ENCODE data around the gene FBXO27.
"Not testable (repeated sequence)": the region's sequence is repeated elsewhere in the genome, so short reads cannot be mapped to it uniquely, and the experiment has no call there.

The FBXO27 gene

GRCh38 chr19:39032063-39032918 is at the start of gene FBXO27:
FBXO27 (minus strand) TSS chr19:39032549; CDS start chr19:39032227, 322 bp downstream.
- DNase-seq (ENCODE audit: insufficient read length, low spot score) (no peak), FAIRE-seq (no peak)

- FAIRE-seq (no peak), DNase-seq (ENCODE audit: insufficient read length, low spot score) (no peak)
These were observed 48.1 kb upstream of the FBXO27 start for GRCh38 chr19:39080431-39080830.

GRCh38 chr19:39078436-39079200 is 46.3 kb upstream of the FBXO27 start:
- FAIRE-seq (no peak), DNase-seq (ENCODE audit: insufficient read length, low spot score) (no peak)

GRCh38 chr19:39077323-39077722 is 45.0 kb upstream of the FBXO27 start:
- FAIRE-seq: no peak
- DNase-seq (ENCODE audit: insufficient read length, low spot score): no peak

- DNase-seq (ENCODE audit: insufficient read length, low spot score): no peak
- FAIRE-seq: no peak
These were observed 42.6 kb upstream of the FBXO27 start for GRCh38 chr19:39074942-39075341.

- DNase-seq (ENCODE audit: insufficient read length, low spot score) (no peak), FAIRE-seq (no peak)
These were observed 41.9 kb upstream of the FBXO27 start for GRCh38 chr19:39074205-39074692.

GRCh38 chr19:39070888-39071287 is 38.5 kb upstream of the FBXO27 start:
- no peak for FAIRE-seq
- no peak for DNase-seq (ENCODE audit: insufficient read length, low spot score)

- FAIRE-seq; DNase-seq (ENCODE audit: insufficient read length, low spot score): not testable (repeated sequence)
These were observed 35.9 kb upstream of the FBXO27 start for GRCh38 chr19:39068259-39068658.

GRCh38 chr19:39067104-39067503 is 34.8 kb upstream of the FBXO27 start:
- no peak for DNase-seq (ENCODE audit: insufficient read length, low spot score)
- FAIRE-seq: no peak

- no peak for DNase-seq (ENCODE audit: insufficient read length, low spot score)
- FAIRE-seq: no peak
These were observed 33.6 kb upstream of the FBXO27 start for GRCh38 chr19:39065928-39066327.

GRCh38 chr19:39064405-39064804 is 32.1 kb upstream of the FBXO27 start:
- DNase-seq (ENCODE audit: insufficient read length, low spot score) (no peak), FAIRE-seq (no peak)

GRCh38 chr19:39060171-39060570 is 27.8 kb upstream of the FBXO27 start:
- FAIRE-seq: no peak
- DNase-seq (ENCODE audit: insufficient read length, low spot score): no peak

GRCh38 chr19:39059302-39059701 is 27.0 kb upstream of the FBXO27 start:
- DNase-seq (ENCODE audit: insufficient read length, low spot score) (no peak), FAIRE-seq (no peak)

- no peak for FAIRE-seq
- no peak for DNase-seq (ENCODE audit: insufficient read length, low spot score)
These were observed 25.3 kb upstream of the FBXO27 start for GRCh38 chr19:39057615-39058014.

- DNase-seq (ENCODE audit: insufficient read length, low spot score): no peak
- FAIRE-seq: no peak
These were observed 21.7 kb upstream of the FBXO27 start for GRCh38 chr19:39054091-39054470.

GRCh38 chr19:39053276-39054090 is 21.1 kb upstream of the FBXO27 start:
- DNase-seq (ENCODE audit: insufficient read length, low spot score): no peak
- FAIRE-seq: no peak

GRCh38 chr19:39052846-39053245 is 20.5 kb upstream of the FBXO27 start:
- no peak for FAIRE-seq
- no peak for DNase-seq (ENCODE audit: insufficient read length, low spot score)

- peak; percentile 49 for DNase-seq (ENCODE audit: insufficient read length, low spot score)
- no peak for FAIRE-seq
These were observed 19.9 kb upstream of the FBXO27 start for GRCh38 chr19:39052243-39052746.

- FAIRE-seq (no peak), DNase-seq (ENCODE audit: insufficient read length, low spot score) (no peak)
These were observed 14.7 kb upstream of the FBXO27 start for GRCh38 chr19:39047073-39047472.

GRCh38 chr19:39046037-39046821 is 13.9 kb upstream of the FBXO27 start:
- FAIRE-seq: no peak
- no peak for DNase-seq (ENCODE audit: insufficient read length, low spot score)

All from GM19239 (cell line).